Neural cell (in vitro differentiated cells): Measurements from ENCODE around the gene LRWD1. TPM values are rescaled to one million over a fixed set of nuclear protein-coding genes. Genes with fewer than 3 reads are reported as not detected.
A peak's percentile ranks its signal among the peaks of the same experiment; 100 is the strongest.

Experiments
- H2AFZ ChIP-seq: fragments of 200-600, 300-800 bp; sonication (generic), shearing (Covaris generic); 2 replicates; pipeline ENCODE4 v1.6.0; 2014; ENCODE audit warnings: low read depth, mild to moderate bottlenecking, antibody characterized with exemption, low read length, moderate library complexity
- H3F3A ChIP-seq: fragments of 200-600 bp; shearing (Covaris generic); 2 replicates; pipeline ENCODE4 v1.6.1; 2016; ENCODE audit warnings: mild to moderate bottlenecking, moderate library complexity, mixed read lengths, antibody characterized with exemption, low read length; ENCODE audit not compliant: insufficient read depth, poor library complexity, severe bottlenecking
- H3K27ac ChIP-seq: fragments of 200-600, 300-800 bp; sonication (generic), shearing (Covaris generic); 2 replicates; pipeline ENCODE4 v1.5.1; 2014; ENCODE audit warnings: mild to moderate bottlenecking, low read length, moderate library complexity
- H3K27me3 ChIP-seq: fragments of 300-800, 200-600 bp; sonication (generic), shearing (Covaris generic); 2 replicates; pipeline ENCODE4 v1.6.0; 2014; ENCODE audit warnings: mild to moderate bottlenecking, low read depth, low read length, moderate library complexity; ENCODE audit not compliant: insufficient read depth
- H3K36me3 ChIP-seq: fragments of 300-800, 200-600 bp; sonication (generic), shearing (Covaris generic); 2 replicates; pipeline ENCODE4 v1.5.1; 2014; ENCODE audit warnings: mild to moderate bottlenecking, antibody characterized with exemption, low read length, moderate library complexity; ENCODE audit not compliant: insufficient read depth
- H3K4me2 ChIP-seq: fragments of 300-800, 200-600 bp; sonication (generic), shearing (Covaris generic); 2 replicates; pipeline ENCODE4 v1.6.0; 2014; ENCODE audit warnings: mild to moderate bottlenecking, low read length
- H3K4me3 ChIP-seq: fragments of 300-800, 200-600 bp; sonication (generic), shearing (Covaris generic); 2 replicates; pipeline ENCODE4 v1.5.1; 2014; ENCODE audit warnings: mild to moderate bottlenecking, low read length, moderate library complexity
- H3K79me2 ChIP-seq: fragments of 200-600 bp; shearing (Covaris generic); replicated peaks from 2 replicates; pipeline ENCODE4 v1.6.0; 2014; ENCODE audit warnings: mild to moderate bottlenecking, low read length, moderate library complexity; ENCODE audit not compliant: insufficient read depth
- H3K9ac ChIP-seq: fragments of 300-800, 200-600 bp; sonication (generic), shearing (Covaris generic); 2 replicates; pipeline ENCODE4 v1.6.1; 2016; ENCODE audit warnings: mild to moderate bottlenecking, low read length, mixed read lengths
- H3K9me2 ChIP-seq: fragments of 200-600 bp; shearing (Covaris generic); 2 replicates; pipeline ENCODE4 v1.6.1; 2016; ENCODE audit warnings: mild to moderate bottlenecking, low read length, mixed read lengths; ENCODE audit not compliant: insufficient read depth
- H3K9me3 ChIP-seq: fragments of 200-600, 300-800 bp; sonication (generic), shearing (Covaris generic); 2 replicates; pipeline ENCODE4 v1.6.1; 2016; ENCODE audit warnings: mild to moderate bottlenecking, mixed run types, low read length, moderate library complexity, mixed read lengths
- H4K20me1 ChIP-seq: fragments of 200-600 bp; shearing (Covaris generic); 2 replicates; pipeline ENCODE4 v1.6.1; 2016; ENCODE audit warnings: mild to moderate bottlenecking, mixed run types; ENCODE audit not compliant: insufficient read depth
- EP300 ChIP-seq: fragments of 450-650 bp; conservative IDR thresholded peaks from 2 replicates; pipeline ENCODE4 v1.6.1; 2014; ENCODE audit warnings: antibody characterized with exemption, mild to moderate bottlenecking, moderate library complexity; ENCODE audit not compliant: poor library complexity, severe bottlenecking
- EZH2 ChIP-seq: fragments of 200-600, 300-800 bp; shearing (Covaris generic), sonication (generic); IDR thresholded peaks from 2 replicates; pipeline ENCODE4 v1.6.1; 2014; ENCODE audit warnings: antibody characterized with exemption, low read length, borderline replicate concordance, mild to moderate bottlenecking; ENCODE audit not compliant: insufficient read depth, poor library complexity, severe bottlenecking
- MXI1 ChIP-seq: fragments of 450-650 bp; conservative IDR thresholded peaks from 2 replicates; pipeline ENCODE4 v1.6.1; 2014; ENCODE audit warnings: antibody characterized with exemption, mild to moderate bottlenecking; ENCODE audit not compliant: poor library complexity, severe bottlenecking
- SMC3 ChIP-seq: fragments of 450-650 bp; conservative IDR thresholded peaks from 2 replicates; pipeline ENCODE4 v1.6.1; 2014; ENCODE audit warnings: antibody characterized with exemption, mild to moderate bottlenecking, moderate library complexity; ENCODE audit not compliant: poor library complexity
- TAF1 ChIP-seq: IDR thresholded peaks from 2 replicates; pipeline ENCODE4 v1.6.1; 2012; ENCODE audit warnings: low read depth
- polyA plus RNA-seq: library from polyadenylated mRNA; depleted of rRNA; stranded (reverse); fragments of >200 nt; gene quantifications from 2 replicates; pipeline ENCODE4 v1.2.3, GENCODE V29; 2014
- TF ChIP-seq, protein P1 (sequence below): fragments of 450-650 bp; IDR thresholded peaks from 2 replicates; pipeline ENCODE4 v1.5.1; 2014; ENCODE audit warnings: antibody characterized with exemption, mild to moderate bottlenecking, moderate library complexity; ENCODE audit not compliant: poor library complexity, severe bottlenecking
- TF ChIP-seq, protein P2 (sequence below): IDR thresholded peaks from 2 replicates; pipeline ENCODE4 v1.6.1; 2012; ENCODE audit warnings: borderline replicate concordance

The LRWD1 gene
- polyA plus RNA-seq, 1 donor from 2014 or later = 85.5 TPM

DNA sequence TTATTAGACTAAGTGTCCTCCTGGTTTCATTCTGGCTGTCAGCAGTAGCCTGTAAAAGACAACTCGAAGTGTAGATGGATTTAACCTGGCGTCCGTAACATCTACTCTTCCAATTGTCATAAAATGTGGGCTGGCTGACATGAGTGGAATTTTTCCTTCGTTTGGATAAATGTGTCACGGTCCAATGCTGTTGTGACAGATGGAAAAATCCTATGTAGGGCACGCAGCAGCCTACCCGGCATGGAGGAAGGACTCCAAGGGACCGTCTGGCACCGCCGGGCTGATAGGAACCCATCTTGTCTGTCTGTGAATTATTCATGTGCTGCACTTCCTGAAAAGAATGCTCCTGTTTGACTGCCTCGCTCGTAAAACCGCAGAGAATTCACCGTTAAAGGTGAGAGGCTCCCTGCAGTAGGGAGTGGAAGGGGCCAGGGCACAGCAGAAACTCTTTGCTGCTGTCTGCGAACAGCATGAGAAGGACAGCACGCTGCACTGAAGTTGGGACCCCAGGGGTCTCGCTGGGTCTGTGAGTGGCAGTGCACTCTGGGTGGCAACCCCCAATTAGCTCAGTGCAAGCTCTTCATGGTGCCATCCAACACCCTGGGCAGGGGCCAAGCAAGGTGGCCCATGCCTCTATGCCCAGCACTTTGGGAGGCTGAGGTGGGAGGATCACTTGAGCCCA lies 33.0 kb upstream of the LRWD1 start:
- TF ChIP-seq EP300 (no peak), TAF1 (no peak)
- TF ChIP-seq, protein P1, sequence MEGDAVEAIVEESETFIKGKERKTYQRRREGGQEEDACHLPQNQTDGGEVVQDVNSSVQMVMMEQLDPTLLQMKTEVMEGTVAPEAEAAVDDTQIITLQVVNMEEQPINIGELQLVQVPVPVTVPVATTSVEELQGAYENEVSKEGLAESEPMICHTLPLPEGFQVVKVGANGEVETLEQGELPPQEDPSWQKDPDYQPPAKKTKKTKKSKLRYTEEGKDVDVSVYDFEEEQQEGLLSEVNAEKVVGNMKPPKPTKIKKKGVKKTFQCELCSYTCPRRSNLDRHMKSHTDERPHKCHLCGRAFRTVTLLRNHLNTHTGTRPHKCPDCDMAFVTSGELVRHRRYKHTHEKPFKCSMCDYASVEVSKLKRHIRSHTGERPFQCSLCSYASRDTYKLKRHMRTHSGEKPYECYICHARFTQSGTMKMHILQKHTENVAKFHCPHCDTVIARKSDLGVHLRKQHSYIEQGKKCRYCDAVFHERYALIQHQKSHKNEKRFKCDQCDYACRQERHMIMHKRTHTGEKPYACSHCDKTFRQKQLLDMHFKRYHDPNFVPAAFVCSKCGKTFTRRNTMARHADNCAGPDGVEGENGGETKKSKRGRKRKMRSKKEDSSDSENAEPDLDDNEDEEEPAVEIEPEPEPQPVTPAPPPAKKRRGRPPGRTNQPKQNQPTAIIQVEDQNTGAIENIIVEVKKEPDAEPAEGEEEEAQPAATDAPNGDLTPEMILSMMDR = no peak
- Histone ChIP-seq H4K20me1 (no peaks in the 10 kb centered on the region), H3K27ac (peak overlapping the region; percentile 29), H3K4me2 (peak overlapping the region; percentile 19), H3K9me2 (no peaks in the 10 kb centered on the region), H3F3A (no peaks in the 10 kb centered on the region), H3K79me2 (peaks cover 13% of the 10 kb centered on the region), H3K9ac (peak overlapping the region; percentile 2), H3K36me3 (no peaks in the 10 kb centered on the region), H3K4me3 (peak overlapping the region; percentile 35), H3K9me3 (no peaks in the 10 kb centered on the region), H2AFZ (no peak overlapping the region), H3K27me3 (no peaks in the 10 kb centered on the region)

DNA sequence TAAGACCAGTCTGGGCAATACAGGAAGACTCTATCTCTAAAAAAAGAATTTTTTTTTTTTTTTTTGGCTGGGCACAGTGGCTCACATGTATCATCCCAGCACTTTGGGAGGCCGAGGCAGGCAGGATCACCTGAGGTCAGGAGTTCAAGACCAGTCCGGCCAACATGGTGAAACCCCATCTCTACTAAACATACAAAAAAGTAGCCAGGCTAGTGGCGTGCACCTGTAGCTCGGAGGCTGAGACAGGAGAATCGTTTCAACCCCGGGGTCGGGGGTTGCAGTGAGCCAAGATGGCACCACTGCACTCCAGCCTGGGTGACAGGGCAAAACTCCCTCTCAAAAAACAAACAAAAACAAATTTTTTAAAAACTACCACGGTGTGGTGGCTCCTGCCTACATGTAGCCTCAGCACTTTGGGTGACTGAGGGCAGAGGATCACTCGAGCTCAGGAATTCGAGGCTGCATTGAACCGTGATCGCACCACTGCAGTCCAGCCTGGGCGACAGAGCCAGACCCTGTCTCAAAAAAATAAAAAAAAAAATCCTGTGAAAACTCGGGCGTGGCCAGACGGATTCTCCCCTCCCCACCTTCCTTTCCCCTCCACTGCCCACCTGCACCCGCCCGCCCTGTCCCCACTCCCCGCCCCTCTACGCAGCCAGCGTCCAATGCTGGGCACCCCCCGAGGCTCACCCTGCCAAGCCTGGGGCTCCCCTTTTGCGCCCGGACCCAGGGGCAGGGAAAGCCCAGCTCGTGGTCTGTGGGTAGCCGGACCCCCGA lies 32.2 kb upstream of the LRWD1 start:
- Histone ChIP-seq H3K27ac (peak overlapping the region; percentile 71), H3K36me3 (no peaks in the 10 kb centered on the region), H3K79me2 (peaks cover 13% of the 10 kb centered on the region), H3F3A (no peaks in the 10 kb centered on the region), H4K20me1 (no peaks in the 10 kb centered on the region), H3K4me3 (peak overlapping the region; percentile 92), H3K9ac (peak overlapping the region; percentile 86), H3K9me3 (no peaks in the 10 kb centered on the region), H3K4me2 (peak overlapping the region; percentile 48), H3K9me2 (no peaks in the 10 kb centered on the region), H3K27me3 (no peaks in the 10 kb centered on the region), H2AFZ (peak overlapping the region; percentile 25)
- TF ChIP-seq EZH2 = no peak
- TF ChIP-seq SMC3 = no peak

DNA sequence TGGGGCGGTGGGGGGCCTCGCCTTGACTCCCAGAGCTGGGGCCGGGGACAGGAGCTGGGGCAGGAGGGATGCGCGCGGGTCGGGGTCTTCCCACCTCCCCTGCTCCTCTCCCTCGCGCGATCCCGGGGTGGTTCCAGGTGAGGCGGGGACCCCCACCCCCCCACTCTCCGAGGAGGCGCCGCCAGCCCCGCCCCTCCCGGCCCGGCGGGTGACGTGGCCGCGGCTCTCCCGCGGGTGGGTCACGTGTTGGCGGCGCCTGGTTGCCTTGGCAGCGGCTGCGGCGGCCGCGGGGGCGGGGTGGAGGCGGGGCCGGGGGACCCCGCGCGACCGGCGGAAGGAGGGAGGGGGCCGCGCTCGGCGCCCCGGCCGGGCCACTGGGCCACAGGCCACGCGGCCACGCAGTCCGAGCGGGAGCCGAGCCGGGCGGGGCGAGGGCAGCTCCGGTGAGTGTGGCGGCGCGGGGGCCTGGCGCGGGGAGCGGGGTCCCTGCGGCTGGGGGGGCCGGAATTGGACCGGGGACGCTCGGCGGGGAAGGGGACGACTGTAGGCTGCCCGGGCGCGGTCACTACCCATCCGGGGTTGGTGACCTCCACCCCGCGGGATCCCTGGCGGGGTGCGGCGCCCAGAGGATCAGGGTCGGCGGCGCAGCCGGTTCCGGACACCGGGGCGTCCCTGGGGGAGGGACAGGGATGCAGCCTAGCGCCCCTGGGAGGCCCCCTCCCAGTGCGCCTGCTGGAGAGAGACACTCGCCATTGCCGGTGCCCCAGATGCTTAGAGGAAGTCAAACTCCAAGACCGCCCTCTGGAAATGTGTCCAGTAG lies 31.4 kb upstream of the LRWD1 start, which contains the start of gene ORAI2:
ORAI2 (plus strand) TSS at position 357 of the 820 bp plus-strand sequence. CDS start 5,382 bp downstream, outside the sequence.
- no peaks in the 10 kb centered on the region for H3K9me3 ChIP-seq
- TF ChIP-seq MXI1 (peak; percentile 67), EZH2 (no peak)
- TF ChIP-seq, protein P2, sequence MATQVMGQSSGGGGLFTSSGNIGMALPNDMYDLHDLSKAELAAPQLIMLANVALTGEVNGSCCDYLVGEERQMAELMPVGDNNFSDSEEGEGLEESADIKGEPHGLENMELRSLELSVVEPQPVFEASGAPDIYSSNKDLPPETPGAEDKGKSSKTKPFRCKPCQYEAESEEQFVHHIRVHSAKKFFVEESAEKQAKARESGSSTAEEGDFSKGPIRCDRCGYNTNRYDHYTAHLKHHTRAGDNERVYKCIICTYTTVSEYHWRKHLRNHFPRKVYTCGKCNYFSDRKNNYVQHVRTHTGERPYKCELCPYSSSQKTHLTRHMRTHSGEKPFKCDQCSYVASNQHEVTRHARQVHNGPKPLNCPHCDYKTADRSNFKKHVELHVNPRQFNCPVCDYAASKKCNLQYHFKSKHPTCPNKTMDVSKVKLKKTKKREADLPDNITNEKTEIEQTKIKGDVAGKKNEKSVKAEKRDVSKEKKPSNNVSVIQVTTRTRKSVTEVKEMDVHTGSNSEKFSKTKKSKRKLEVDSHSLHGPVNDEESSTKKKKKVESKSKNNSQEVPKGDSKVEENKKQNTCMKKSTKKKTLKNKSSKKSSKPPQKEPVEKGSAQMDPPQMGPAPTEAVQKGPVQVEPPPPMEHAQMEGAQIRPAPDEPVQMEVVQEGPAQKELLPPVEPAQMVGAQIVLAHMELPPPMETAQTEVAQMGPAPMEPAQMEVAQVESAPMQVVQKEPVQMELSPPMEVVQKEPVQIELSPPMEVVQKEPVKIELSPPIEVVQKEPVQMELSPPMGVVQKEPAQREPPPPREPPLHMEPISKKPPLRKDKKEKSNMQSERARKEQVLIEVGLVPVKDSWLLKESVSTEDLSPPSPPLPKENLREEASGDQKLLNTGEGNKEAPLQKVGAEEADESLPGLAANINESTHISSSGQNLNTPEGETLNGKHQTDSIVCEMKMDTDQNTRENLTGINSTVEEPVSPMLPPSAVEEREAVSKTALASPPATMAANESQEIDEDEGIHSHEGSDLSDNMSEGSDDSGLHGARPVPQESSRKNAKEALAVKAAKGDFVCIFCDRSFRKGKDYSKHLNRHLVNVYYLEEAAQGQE = no peak
- H3K9me2 ChIP-seq = no peaks in the 10 kb centered on the region
- peaks cover 13% of the 10 kb centered on the region for H3K79me2 ChIP-seq
- peak within 1 kb of the TSS; percentile 33 for H2AFZ ChIP-seq
- peak within 1 kb of the TSS; percentile 89 for H3K9ac ChIP-seq
- no peaks in the 10 kb centered on the region for H3K27me3 ChIP-seq
- H3K27ac ChIP-seq = peak within 1 kb of the TSS; percentile 71
- H3K4me2 ChIP-seq = peak within 1 kb of the TSS; percentile 73
- H3K4me3 ChIP-seq = peak within 1 kb of the TSS; percentile 92
- H3K36me3 ChIP-seq = no peaks in the 10 kb centered on the region
- no peaks in the 10 kb centered on the region for H4K20me1 ChIP-seq
- H3F3A ChIP-seq = no peaks in the 10 kb centered on the region
